Activated T-cell treated with anti-CD3 and anti-CD28 coated beads for 4 hours (primary cell): ENCODE measurements around the gene JMY.
"Not testable (repeated sequence)": the region's sequence is repeated elsewhere in the genome, so short reads cannot be mapped to it uniquely, and the experiment has no call there.

ENCODE experiments used
- DNase-seq: peaks from one replicate; pipeline ENCODE4 v3.0.0-alpha.2; 2020

JMY gene

DNA sequence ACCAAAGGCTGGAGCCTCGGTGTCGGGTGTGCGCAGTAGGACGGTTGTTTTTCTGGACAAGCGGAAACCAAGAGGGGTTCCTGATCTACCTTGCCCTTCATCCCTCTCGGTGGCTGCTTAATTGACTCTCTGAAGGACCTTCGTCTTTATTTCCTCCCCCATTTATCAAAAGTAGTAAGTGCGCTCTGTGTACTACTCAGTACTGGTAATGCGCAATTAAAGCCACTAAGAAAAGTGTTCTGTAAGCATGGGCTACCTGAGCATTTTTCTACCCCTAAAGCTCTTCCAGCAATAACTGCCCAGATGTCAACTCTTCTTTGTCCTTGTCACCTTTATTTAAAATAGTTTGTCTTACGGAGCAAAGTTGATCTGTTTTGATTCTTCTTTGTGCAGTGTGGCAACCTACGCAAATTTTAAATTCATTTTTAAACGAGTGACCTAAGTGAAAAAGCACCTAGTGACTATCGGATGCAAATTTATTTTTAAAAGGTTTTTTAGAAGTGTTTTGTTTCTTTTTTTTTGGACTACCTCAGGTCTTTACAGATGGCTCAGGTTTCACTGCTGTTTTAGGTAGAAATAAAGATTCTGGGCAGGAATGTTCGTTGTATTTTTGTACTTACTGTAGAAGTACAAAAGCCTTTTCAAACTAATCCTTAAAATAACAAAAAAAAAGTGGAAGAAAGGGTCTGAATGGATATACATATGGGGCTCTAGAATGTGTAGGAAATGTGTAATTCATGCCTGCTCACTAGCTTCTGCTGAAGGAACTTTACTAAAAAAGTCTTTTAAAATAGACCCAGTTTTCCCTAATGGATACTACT, 2.0 kb downstream of the JMY start:
- no peak for DNase-seq

DNA sequence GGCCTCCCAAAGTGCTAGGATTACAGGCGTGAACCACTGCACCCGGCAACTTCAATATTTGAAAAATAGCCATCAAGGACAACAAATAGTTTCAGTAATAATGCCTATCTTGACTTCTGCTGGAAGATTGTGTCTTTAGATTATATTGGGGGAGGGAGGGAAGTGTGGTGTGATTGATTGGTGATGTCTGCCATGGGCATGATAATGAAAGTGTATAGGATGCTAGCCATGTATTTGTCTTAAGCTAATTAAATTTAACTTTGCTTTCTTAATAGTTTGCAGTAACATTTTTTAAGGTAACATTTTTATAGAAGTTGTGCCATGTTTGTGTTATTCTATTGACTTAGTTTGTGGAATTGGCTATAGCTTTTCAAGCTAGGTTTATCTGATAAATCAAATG, 4.6 kb downstream of the JMY start:
- no peak for DNase-seq

DNA sequence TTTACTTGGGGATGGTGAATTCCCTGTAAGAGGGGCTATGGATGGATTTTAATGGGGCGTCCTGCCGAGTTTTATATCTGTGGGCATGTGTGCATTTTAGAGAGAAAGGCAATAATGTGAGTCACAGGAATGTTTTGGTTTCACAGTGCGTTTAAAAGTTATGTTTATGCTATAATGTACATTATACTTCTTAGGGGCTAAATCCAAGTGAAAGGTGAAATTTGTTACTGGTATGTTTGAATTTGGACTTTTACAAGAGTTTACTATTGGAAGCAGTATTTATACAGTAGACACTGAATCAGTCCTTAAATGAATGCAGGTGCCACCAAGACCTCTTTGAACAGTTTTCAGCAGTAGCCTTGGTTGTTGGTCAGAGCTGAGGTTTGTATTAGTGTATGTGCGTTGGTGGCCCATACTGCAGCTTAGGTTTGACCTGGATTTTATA, 5.6 kb downstream of the JMY start:
- DNase-seq = no peak

DNA sequence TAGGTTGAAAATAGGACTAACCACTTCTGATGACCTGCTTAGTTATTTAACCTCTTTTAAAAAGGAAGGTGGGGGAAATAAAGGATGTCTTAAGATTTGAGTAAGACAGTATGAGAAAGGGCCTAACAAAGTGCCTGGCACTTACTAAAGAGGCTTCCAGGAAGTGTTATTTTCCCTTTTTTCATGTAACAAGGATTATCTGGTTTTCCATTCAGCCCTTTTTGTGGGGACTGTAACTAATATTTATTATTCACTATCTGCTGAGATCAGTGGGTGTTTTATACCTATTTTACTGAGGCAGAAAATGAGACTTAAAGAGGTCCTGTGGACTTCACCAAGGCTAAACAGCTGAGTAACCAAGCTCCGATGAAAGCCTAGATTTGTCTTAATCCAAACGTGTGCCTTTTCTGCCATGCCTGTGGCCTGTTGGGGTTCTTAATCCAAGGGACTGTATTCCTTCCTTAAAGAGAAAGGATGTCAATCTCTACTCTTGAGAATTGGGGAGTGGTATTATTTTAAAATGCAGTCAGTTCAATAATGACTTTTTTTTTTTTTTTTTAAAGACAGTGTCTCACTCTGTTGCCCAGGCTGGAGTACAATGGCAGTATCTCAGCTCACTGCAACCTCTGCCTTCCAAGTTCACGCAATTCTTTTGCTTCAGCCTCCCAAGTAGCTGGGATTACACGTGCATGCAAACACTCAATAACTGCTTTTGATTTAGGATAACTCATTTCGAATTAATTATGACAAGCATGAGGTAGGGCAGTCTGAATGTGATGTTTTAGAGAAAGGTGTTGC, 6.5 kb downstream of the JMY start:
- DNase-seq = no peak

DNA sequence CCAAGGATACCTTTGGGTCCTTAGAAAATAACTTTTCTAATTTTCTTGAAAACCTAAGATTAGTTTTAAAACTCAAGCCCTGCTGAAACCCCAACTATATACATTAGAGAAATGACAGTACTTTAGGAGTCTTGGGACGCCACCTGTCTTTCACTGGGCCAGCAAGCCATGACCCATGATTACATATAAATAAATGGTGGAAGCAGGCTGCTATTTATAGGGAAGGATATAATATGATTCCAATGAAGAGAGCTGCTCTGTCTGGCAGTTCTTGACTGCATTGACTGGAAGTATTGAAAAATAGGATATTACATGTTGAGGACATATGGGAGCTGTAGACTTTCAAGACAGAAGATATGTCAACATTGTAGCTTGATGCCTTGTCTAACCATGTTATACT, 7.3 kb downstream of the JMY start:
- DNase-seq = no peak

DNA sequence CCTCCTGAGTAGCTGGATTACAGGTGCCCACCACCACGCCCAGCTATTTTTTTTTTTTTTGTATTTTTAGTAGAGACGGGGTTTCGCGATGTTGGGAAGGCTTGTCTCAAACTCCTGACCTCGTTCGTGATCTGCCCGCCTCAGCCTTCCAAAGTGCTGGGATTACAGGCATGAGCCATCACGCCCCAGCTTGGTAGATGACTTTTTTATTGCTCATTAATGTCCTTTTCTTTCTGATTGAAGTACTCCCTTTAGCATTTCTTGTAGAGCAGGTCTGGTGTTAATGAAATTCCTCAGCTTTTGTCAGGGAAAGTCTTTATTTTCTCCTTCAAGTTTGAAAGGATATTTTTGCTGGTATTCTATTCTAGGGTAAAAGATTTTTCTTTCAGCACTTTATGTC, 18.1 kb downstream of the JMY start:
- DNase-seq = not testable (repeated sequence)

DNA sequence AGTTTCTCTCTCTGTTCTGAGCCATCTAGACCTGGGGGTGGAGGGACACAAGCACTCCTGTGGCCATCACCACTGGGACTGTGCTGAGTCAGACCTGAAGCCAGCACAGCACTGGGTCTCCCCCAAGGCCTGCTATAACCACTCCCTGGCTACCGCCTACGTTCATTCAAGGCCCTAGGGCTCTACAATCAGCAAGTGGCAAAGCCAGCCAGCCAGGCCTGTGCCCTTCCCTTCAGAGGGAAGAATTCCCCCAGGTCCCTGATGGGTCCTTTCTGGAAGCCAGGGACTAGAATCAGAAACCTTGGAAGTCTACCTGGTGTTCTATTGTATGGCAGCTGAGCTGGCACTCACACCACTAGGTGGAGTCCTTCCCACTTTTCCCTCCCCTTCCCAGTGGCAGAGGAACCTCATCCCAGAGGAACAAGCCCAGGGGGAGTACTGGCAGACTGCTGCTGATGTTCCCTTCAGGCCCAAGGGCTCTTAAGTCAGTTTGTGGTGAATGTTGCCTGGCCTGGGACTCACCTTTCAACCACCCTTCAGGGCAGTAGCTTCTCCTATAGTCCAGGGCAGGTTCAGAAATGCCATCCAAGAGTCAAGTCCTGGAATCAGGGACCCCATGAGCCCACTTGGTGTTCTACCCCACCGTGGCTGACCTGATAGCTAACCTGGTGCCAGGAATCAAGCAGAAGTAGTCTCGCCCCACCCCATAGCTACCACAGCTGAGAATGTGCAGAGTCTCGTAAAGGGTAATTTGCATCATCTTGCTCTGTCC, 20.0 kb downstream of the JMY start:
- DNase-seq = no peak

DNA sequence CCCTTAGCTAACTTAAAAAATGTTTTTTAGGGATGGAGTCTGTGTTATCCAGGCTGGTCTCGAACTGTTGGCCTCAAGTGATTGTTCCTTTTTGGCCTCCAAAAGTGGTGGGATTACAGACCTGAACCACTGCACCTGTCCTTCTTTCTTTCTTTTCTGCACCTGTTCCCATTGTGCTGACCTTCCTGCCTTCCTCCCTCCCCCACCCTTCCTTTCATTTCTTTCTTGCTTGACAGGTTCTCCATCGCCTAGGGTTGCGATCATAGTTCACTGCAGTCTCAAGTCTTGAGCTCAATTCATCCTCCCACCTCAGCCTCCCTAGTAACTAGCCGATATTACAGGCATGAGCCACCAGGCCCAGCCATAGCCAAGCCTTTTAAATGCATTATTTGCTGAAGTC, 20.6 kb downstream of the JMY start:
- DNase-seq = no peak

DNA sequence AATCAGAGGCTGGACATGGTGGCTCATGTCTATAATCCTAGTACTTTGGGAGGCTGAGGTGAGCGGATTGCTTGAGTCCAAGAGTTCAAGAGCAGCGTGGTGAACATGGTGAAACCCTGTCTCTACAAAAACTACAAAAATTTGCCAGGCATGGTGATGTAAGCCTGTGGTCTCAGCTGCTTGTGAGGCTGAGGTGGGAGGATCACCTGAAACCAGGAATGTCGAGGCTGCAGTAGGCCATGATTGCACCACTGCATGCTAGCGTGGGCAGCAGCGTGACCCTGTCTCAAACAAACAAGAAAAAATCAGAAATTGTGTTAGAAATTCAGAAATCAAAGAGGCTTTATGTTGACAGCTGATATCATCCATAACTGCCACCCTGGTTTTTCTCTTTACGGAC, 21.4 kb downstream of the JMY start:
- DNase-seq = no peak

DNA sequence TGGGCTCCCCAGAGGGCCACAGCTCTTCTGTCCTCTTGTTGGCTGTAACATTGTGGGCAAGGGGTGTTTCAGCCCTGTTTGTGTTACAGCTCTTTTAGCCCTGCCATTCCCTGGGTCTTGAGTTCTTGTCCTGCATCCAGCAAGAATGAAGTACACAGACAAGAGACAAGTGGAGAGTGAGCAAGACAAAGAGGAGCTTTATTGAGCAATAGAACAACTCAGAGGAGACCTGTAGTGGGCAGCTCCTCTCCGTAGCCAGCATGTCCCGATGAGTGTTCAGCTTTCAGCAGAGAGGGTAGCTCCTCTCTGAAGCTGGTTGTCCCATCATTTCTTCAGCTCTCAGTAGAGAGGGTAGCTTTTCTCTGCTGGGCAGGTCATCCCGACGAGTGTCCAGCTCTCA, 22.9 kb downstream of the JMY start:
- DNase-seq = no peak

DNA sequence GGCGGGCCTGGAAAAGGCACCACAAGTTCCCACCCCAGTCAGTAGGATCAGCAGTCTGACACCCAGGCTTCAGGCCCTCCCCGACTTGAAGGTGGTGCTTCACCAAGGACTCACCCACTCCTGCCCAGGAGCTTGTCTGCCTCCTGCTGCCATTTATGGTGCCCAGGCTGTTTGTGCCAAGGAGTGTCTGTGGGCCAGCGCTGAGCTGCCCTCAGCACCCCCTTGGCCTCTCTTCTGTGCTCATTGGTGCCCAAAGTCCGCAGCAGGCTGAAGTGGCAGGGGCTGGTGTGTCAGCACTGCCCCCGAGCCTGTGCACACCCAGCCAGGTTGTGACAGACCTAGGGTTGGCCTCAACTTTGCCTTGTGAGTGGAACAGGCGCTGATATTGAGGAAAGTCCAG, 23.5 kb downstream of the JMY start:
- DNase-seq = no peak

DNA sequence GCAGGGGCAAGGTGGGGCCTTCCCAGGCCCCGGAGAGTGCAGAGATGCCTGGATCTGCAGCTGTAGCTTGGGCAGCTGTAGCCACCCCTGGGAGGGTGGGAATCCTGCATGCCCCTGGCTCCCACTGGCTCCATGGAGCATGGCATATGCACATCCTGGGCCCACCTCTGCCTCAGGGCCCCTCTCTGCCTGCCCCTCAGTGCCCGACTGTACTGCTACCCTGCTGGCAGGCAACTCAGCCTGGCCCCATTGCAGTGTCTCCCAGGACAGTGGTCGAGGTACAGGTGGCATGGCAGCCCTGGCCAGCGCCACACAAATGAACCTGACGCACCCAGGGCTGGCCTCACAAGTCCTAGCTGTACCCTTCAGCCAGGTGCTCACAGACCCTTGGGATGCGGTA, 23.9 kb downstream of the JMY start:
- no peak for DNase-seq

DNA sequence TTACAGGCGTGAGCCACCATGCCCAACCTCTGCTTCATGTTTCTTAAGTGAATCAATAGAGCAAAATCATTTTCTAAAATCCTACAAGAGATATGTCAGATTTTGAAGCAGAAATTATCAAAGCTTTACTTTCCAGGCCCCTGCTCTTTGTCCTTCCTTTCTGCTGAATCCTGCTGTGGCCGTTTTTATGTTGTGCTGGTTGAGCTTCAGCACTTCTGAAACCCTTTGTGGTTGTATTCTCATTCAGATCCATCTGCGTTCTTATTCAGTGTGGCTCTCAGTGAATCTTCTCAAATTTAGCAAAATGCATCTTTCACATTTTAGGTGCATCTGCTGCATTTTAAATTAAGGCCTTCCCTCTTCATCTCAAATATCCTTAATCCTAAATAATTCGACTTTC, 26.0 kb downstream of the JMY start:
- no peak for DNase-seq

DNA sequence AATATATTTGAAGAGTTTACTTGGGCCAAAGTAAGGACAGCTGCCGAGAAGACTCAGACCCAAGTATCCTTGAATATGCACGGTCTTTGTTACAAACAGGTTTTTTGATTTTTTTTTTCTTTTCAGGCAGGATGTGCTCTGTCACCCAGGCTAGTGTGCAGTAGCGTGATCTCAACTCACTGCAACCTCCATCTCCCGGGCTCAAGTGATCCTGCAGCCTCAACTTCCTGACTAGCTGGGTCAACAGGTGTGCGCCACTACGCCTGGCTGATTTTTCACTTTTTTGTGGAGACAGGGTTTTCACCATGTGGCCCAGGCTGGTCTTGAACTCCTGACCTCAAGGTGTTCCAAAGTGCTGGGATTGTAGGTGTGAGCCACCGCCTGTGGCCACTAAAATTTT, 27.4 kb downstream of the JMY start:
- no peak for DNase-seq

DNA sequence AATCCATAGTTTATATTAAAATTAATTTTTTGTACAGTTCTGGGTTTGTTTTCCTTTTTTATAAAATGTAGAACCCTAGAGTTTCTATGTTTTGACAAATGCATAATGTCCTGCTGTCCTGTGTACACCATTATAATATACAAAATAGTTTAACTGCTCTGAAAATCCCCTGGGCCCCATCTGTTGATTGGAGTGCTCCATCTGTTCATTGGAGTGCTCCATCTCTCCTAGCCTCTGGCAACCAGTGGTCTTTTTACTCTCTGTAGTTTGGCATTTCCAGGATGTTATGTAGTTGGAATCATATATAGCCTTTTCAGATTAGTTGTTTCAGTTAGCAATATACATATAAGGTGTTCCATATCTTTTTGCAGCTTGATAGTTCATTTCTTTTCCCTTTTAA, 31.2 kb downstream of the JMY start:
- no peak for DNase-seq

DNA sequence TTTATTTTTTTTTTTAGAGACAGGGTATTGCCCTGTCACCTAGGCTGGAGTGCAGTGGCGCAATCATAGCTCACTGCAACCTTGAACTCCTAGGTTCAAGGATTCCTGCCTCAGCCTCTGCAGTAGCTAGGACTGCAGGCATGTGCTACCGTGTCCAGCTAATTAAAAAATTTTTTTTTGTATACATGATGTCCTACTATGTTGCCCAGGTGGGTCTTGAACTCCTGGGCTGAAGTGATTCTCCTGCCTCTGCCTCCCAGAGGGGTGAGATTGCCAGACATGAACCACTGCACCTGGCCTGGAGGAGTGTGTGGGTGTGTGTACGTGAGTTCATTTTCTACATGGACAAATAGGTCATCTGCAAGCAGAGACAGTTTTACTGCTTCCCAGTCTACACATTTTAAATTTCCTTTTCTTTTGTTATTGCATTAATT, 33.8 kb downstream of the JMY start:
- DNase-seq = no peak

DNA sequence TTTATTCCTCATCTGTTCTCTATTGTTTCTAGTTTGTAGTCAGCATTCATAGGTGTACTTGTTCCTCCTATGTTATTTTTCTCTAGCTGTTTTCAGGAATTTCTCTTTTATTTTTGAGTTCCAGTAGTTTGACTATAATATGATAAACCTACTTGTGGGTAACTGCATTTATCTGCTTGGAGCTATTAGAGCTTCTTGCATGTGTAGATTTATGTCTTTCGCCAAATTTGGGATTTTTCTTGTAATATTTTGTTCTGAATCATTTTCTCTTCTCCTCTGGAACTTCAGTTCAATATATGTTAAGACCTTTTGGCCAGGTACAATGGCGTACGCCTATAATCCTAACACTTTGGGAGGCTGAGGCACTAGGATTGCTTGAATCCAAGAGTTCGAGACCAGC, 37.4 kb downstream of the JMY start:
- DNase-seq = no peak

DNA sequence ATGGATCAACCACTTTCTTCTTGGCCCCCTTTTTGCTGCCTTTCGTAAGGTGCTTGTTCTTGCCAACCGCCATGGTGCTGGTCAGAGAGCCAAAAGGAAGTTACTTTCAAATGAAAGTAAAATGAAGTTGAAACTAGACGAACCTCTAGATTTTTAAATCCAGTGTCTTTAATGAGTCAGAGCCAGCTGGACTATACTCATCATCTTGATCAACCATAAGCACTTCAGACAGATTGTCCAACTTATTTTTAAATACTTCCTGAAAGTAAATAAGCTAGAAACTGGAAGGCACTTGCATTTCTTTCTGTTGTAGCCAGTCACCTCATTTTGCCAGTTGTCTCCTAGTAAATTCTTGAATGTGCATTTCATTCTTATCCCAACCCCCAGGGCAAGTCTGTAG, 48.9 kb downstream of the JMY start:
- DNase-seq = no peak

DNA sequence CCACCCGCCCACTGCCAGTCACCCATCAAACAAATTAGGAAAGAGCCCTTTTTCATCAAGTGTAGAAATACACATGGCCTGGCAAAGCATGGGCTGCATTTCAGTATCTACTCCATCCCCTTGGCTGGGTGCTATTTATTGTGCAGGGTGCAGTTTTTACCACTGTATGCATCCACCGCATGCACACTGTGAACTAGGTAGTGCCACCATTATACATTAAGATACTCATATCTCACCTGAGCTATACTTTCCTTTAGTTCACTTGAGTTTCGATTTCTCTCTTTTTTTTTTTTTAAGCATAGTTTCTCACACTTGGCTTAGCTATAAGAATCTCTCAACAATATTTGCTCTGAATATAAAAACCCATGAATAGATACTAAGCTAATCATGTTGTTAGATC, 49.4 kb downstream of the JMY start:
- no peak for DNase-seq

DNA sequence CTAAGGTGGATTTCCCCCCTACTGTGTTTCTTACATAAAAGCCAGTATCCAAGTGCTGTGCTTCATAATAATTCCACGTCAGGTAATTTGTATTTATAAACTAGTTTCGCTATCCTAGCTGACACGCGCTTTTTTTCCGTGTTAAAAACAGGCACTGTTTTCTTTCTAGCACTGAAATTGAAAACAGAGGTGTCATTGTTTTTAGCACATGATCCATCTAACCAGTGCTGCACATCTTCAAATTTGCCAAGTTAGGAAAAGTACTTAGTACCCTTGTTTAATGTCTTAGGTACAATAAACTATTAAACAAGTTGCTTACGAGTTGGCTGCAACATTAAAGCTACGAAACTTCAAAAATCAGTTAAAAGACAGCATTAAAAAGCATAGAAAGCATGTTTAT, 49.9 kb downstream of the JMY start:
- no peak for DNase-seq

DNA sequence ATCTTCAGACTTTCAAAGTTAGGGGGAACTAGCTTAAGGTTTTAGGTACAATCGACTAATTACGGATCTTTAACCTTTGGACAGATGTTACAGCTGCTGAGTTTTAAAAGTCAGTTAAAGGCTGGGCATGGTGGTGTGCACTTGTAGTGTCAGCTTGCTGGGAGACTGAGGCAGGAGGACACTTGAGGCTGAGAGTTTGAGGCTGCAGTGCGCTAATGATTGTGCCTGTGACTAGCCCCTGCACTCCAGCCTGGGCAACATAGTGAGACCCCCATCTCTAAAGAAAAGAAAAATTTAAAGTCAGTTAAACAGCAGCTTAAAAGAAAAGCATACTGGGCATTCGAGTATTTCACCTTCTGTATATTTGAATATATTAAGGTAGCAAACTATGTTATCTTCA, 51.4 kb downstream of the JMY start:
- DNase-seq = no peak

DNA sequence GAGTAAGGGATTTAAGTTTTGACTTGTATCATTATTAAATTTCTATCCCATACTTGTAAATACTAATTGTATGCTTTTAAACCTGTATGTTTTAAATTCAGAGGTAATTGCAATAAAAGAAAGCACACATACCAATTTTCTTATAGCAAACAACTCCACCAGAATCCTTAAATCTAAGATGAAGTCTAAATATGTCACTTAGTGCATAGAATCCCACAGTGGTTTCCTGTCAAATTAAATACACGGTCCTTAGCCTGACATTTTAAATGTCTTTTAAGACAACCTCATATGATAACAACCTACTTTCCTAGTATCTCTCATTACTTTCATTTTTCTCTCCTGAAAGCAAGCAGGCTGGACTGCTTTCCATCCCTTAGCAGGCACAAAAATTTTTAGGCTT, 52.0 kb downstream of the JMY start:
- DNase-seq = no peak

DNA sequence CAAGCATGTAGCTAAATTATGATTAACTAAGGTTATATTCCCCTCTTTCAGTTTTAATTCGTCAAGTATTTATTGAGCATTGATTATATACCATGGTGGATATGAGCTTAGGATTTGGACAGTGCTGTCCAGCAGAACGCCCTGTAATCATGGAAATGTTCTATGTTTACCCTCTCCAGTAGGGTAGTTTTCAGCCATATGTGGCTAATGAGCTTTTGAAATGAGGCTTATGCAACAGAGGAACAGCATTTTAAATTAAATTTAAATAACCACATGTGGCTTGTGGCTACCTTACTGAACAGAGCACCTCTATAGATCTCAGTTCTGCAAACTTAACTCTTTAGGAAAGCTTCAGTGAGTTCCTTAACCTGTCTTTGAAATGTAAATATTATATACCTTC, 59.1 kb downstream of the JMY start:
- DNase-seq = no peak

DNA sequence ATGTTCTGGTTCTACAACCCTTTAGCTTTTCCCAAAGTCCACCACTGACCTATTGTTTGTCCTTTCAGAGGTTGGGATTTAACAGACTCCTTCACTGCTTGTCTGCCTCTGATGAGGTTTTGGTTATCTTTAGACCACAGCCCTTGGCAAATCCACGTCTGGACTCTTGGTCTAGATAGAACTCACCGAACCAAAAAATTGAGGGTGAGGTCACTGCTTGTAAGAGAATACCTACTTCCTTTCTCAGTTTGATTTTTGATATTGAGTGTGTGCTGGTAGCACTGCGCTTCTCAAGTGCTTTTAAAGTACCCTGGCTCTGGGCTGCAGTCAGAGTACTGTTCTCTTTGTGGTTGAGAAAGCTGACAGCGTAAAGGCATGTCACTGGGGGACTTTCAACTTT, 61.7 kb downstream of the JMY start:
- DNase-seq = no peak
